Smooth muscle cell of the brain vasculature (primary cell): Measurements from ENCODE around the gene PDE4C.

Experiments
- DNase-seq: peaks from one replicate; pipeline ENCODE4 v3.0.0-alpha.2; 2012; ENCODE audit warnings: low read depth, low spot score

Gene PDE4C

DNA sequence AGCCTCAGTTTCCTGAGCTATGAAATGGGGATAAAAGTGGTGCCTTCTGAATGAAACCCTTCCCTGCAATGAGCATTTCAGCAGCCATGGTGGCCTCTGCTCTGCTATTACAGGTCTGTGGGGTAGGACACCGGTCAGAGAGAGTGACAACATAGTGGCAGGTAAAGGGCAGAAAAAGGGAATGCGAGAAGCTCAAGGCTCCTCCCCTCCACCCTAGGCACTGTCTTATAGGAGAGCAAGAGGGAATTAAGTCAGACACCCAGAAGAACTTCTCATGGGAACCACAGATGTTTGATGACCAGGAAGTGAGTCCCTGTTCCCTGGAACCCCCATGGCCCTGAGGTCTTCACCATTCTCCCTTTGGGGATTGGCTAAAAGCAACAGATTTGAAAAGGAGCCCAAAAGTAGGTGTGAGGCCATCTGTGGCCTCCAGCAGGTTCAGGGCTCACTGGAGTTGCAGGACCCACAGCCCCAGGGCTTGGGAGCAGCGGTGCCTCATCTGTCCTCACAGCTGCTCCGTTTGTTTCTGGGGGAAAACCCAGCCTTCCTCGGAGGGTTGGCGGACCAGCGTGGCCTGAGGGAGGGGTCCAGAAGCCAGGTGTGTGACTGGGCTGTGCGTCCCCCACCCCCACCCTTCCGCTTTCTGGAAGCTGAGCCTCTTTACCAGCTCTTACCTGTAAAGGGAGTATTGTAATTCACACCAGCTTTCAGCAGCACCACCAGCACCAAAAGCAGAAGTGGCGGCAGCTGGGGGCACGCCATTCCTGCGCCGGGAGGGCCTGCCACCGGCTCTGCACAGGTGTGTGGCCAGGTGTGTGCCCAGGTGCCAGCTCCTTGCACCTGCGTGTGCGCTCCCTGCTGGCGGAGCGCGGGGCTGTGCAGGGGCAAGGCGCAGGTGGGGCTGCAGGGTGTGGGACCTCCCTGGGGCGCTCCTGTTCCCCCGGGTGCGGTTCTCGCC lies 28.6 kb upstream of the PDE4C start:
- DNase-seq: no peak

DNA sequence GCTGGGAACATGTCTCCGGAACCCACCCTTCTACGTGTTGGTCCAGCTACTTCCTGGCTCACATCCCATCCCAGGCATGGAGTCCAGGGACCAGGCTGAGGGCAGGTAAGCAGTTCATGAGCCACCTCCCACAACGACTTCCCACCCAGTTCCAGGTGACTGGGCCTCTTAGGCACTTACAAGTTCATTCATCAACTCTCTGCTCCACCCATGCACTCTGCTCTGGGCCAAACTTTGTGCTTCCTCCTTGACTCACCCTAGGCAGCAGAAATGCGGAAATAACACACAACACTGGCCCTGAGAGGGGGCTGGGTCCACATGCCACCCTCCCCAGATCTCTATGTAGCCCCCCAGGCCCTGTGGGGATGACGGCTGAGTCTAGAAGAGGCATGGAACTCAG lies 27.5 kb upstream of the PDE4C start:
- no peak for DNase-seq

DNA sequence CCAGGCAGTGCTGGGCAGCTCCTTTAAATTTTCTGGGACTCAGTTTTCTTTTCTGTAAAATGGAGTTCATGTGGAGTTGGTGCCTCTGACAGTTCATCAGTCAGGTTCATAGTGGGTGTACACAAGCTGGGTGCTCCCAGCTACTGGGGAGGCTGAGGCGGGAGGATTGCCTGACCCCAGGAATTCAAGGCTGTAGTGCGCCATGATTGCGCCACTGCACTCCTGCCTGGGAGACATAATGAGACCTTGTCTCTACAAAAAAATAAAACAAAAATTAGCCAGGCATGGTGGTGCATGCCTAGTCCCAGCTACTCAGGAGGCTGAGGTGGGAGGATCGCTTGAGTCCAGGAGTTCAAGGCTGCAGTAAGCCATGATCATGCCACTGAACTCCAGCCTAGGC lies 26.9 kb upstream of the PDE4C start:
- DNase-seq: no peak

DNA sequence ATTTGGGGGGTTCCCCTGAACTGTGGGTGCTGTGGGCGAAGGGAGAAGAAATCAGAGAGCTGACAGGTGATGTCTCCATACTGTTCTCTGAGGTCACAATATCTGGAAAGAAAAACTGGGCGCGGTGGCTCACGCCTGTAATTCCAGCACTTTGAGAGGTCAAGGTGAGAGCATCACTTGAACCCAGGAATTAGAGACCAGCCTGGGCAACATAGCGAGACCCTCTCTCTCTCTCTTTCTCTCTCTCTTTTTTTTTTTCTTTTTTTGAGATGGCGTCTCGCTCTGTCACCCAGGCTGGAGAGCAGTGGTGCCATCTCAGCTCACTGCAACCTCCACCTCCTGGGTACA lies 26.1 kb upstream of the PDE4C start:
- DNase-seq: no peak

DNA sequence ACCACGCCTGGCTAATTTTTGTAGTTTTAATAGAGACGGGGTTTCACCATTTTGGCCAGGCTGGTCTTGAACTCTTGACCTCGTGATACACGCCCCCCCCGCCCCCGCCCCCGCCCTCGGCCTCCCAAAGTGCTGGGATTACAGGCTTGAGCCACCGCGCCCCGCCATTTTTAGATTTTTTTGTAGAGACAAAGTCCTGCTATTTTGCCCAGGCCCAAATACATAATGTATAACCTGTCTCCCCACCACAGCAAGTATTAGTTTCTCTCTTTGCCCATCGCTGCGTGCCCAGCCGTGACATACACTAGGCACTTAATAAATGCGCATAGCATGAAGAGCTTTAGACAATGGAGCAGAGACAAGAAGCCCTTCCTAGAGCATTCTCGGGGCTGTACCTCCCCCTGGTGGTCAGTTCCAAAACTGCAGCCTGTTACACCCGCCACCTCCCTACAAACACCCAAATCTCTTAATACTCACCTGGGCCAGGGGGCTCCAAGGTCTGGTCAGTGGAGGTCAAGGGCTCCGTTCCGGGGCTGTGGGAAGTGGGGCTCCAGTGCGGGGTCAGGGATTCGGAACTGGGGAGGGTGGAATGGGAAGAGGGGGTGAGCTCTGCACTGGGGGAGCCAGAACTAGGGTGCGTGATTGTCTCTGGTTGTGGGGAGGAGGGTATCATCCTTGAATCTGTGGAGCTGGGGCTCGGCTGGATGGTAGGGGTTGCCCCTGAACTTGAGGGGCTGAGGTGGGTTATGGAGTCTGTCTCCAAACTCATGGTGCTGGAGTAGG lies 25.5 kb upstream of the PDE4C start:
- peak; percentile 26 for DNase-seq

DNA sequence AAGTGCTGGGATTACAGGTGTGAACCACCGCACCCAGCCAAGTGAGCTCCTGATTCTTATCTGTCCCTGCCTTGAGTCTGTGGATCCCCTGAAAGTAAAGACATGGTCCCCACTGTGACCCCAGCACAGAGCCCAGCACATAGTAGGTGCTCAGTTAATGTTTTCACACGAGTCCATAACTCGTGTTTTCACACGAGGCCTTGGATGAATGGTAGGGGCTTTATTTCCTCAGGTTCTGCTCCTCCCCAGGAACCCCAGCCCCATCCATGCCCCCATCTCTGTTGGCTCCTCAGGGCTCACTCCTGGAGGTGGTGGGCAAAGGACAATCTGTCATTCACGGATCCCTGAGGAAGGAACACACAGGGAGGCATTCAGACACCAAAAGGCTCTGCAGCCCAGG lies 23.6 kb upstream of the PDE4C start:
- no peak for DNase-seq

DNA sequence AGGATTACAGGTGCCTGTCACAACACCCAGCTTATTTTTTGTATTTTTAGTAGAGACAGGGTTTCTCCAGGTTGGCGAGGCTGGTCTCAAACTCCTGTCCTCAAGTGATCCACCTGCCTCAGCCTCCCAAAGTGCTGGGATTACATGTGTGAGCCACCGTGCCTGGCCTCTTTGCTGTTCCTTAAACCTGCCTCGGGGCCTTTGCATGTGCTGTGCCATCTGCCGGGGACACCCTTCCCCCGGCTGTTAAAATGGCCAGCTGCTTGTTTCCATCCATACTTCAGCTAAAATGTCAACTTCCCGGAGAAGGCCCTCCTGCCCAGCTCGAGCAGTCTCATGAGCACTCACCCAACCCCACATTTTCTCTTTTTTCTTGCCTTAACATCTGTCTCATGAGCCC lies 19.1 kb upstream of the PDE4C start:
- DNase-seq: no peak

DNA sequence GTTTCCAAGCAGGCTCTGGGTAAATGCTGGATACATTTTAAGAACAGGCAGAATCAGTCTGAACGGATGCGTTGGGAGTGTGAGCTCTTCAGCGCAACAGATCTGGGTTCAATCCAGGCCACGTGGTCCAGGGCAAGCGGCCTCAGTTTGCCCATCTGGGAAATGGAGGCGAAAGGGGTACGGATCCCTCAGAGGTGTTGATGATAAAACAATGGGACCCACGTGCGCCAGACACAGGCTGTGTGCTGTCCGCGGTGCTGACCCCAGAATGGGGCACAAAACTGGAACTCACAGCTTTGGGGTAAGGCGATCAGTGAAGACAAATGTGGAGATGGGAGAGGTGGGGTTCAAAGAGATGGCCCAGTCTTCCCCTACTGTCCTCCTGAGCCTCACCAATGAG lies 13.1 kb upstream of the PDE4C start:
- no peak for DNase-seq

DNA sequence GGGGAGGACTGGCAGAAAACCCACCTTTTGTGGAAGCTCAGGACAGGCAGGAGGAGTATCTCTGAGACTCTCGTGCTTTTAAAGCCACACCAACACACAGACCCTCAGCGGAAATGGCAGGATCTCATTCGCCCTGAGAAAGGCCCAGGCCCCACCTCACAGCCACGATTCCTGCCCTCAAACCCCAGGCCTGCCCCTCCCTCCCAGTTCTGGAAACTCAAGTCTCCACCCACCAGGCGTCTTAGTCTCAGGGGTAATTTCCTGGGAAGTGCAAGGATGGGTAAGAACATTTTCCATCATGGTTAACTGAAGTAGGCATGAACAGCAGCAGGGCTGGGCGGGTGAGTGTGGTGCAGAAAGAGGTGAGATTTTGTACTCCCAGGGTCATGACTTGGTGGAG lies 8.0 kb upstream of the PDE4C start:
- no peak for DNase-seq

DNA sequence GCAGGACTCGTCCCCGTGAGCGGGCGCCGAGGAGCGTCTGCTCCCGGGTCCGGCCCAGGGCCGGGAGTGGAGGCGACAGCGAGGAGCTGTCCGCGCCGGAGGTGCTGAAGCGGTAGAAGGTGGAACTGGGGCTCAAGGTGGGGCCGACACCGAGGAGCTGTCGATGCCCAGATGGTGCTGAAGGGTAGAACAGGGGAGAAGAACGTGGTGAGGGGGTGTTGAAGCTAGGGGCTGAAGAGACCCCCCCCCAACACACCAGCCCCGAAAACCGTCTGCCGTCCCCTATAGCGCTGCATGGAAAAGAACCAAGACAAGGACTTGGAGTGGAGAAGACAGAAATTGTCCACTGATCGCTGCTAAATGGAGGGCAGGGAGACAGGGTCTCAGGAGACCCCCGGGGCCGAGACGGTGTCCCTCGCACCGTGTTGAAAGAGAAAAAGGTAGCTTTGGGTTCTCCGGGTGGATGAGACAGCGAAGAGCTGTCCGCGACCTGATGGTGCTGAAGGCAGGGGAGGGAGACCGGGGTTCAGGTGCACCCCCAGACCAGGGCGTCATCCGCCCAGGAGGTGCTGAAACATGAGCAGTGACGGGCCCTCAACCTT lies 7.1 kb upstream of the PDE4C start:
- DNase-seq: no peak

DNA sequence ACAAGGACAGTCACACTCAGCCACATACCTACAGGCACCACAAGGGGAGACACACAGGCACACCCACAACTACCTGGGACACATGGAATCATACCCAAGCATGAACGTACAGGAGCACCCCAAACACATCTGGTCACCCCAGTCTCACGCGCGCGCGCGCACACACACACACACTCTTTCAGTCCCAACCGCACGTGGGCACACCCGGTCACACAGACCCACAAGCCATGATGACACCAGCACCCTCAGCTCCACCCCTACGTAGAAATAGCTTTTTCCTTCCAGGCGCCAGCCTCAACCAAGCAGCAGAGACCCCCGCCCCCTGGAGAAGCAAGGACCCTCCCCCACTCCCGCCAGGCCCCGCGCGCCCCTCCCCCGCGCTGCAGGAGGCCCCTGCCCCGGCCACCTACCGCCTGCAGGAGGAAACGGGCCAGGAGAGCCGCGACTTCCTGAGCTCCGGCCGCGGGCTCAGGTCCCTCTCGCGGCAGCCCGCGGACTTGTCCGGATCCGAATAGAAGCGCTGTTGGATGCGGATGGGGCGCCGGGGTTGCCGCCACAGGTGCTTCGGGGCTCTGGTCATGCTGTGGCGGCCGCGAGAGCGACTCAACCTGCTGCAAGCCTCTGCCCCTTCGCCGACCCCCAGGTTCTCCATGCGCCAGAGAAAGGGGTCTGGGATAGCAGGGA lies 6.4 kb upstream of the PDE4C start:
- DNase-seq: no peak

DNA sequence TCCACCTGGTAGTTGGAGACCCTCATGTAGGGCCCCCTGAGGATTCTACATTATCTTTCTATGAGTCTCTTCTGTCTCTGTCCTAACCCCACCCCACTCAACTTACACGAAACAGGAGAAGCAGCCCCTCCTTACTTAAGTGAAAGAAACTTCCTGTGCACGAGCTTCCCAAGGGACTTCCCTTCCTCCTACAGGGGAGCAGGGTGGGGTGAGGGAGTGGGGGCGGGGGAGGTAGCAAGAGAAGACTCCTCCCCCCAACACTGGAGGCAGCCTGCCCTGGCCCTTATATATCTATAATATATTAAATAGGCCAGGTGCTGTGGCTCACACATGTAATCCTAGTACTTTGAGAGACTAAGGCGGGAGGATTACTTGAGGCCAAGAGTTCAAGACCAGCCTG lies 5.5 kb upstream of the PDE4C start:
- DNase-seq: no peak

DNA sequence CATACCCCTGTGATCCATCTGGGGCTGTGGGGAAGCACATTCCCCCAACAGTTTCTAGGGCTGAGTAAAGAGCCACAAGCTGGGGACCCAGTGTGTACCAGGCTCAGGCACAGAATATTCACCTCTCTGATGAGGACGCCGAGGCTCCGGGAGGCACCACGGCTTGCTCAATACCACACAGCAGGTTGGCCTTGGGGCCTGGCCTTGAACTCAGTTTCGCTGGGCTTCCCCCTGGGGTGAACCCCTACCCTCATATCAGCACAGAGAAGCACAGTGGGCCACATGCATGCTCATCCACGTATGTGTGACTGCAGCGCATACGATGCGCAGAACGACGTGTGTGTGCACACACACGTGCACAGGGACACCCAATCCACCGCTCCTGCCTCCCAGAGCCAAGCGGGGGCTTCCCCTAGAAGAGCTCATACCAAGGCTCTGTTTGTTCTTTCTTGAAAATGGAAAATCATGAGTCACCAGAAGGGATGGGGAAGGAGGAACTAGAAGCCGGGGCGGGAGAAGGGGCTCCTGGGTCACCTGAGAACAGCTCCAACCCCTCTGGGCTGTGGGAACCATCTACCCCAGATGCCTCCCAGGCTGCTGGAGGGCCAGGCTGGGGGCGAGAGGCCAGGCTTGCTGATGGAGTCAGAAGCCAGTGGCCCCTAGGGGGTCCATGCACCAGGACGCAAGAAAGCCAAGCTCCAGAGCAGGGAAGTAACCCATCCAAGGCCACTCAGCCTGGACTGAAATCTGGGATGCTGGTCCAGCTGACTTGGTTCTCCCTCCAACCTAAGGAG lies 4.9 kb upstream of the PDE4C start:
- DNase-seq: no peak

DNA sequence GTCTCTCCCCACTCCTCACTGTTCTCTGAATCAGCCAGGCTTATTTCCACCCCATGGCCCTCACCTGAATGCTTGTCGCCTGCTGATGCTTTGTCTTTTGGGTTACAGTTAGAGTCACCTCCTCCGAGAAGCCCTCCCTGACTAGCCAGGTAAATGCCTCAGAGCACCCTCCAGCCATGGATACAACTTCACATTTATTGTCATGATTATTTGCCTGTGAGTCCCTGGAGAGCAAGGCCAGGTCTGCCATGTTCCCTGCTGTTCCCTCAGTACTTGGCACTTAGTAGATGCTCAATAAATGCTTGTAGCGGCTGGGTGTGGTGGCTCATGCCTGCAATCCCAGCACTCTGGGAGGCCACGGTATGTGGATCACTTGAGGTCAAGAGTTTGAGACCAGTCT lies 3.7 kb upstream of the PDE4C start:
- no peak for DNase-seq

DNA sequence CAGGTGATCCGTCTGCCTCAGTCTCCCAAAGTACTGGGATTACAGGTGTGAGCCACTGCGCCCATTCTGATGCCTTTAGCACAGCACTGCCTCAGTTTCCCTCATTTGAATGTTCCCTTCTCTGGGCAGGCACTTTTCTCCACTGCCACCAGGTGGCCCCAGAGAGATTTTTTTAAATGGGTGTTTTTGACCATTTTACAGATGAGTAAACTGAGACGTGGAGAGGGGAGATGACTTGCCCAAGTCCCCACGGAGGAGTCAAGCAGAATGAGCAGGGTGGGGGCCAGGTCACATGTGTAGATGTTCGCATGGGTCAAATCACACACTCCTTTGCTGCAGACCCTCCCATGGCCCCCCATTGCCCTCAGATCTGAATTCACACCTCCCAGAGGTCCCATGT lies 3.2 kb upstream of the PDE4C start:
- DNase-seq: no peak

DNA sequence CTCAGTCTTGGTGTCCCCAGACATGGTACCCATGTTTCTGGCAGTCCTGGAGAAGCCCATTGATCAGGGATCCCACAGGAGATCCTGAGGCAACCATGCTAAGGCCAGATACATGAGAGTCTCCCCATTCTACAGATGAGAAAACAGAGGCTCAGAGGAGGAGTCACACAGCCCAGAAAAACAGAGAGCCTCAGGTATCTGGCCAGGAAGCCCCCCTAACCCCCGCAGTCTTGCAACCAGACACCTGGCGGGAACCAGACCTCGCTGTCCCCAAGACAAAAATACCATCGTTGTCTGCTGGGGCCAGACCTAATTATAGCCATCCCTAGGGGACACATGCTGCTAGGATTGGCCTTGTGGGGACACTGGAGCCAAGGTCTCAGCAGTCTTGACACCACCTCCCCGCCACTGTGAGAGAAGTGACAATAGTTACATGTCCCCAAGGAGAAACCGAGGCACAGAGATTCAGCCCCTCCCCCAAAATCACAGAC lies 1.6 kb upstream of the PDE4C start:
- no peak for DNase-seq

DNA sequence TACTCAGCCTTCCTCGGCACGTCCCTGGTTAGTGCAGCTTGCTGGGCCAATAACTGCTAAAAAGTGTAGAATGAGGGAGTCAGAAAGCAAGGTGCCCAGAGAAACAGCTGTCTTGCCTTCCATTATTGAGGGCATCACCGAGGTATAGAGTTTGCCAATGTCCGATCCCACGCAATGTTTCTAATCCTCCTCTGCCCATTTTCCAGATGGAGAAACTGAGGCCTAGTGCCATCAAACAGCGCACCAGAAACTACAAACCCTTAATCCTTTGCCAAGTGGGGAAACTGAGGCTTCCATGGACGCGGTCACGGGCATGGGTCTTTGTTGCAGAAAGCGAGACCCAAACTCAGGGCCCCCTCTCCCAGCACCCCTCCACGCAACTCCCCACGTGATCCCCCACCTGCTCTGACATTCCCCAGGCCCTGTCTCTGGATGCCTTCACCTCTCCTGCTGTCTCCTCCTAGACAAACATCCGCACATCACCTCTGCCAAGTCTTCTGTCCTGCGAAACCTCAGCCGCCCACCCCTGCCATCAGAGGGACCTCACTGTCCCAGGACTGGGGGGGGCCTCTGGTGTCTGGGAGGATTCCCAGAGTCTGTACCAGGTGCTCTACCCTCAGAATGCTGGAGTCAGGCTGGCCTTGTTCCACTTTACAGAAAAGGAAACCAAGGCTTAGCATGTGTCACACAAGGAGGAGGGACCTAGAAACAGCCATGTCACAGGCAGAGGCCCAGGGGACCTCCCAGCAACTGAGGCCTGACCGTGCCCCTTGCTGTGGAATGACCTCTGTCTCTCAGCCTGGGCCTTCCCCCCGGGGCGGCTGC lies 930 bp upstream of the PDE4C start:
- no peak for DNase-seq

DNA sequence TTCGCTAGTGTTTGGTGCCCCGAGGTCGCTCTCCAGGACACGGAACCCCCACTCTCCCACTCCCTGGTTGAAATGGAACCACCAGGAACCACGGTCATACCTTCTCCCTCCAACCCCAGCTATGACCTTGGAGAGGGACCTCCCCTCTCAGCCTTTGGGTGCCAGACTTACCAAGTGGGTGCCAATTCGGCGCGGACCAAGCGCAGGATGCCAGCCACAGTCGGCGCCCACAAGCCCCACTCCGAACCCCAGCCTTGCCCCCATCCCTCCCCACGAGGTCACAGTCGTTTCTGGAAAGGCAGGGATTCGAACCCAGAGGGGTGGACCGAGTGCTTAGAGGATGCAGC lies 910 bp downstream of the PDE4C start:
- DNase-seq: no peak

DNA sequence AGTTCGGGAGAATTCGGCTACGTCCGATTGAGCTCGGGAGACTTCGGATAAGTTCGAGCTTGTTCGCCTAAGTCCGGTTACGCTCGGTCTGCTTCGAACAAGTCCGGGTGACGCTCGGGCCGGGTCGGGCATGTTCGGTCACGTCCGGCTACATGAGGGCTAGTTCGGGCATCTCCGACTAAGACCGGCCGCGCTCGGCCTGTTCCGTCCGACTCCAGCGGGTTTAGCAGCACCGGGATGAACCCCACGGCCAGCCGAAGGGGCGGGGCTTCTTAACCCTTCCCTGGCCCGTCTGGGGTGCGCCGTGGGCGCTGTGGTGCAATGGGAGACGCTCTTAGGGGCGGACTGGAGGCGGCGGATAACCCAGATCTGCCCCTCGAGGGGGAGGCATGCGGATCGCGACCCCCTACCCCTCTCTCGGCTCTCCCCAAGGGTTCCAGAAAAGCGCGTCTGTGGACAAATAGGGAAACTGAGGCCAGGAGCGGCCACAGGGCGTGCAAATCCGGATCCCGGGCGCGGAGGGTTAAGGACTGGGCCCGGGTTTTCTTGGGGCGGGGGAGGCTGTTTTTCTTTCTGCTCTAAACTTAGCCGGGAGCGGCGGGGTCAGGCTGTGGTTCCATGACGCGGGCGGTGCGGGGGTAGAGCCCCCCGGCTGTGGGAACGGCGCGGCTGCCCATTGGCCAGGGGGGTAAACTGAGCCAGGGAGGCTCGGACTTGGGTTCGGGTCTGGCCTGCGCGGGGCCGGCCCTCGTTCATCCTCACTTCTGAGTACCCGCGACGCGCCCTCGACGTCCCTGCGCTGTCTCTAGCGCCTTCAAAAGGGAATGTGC lies 1.5 kb downstream of the PDE4C start:
- peak; percentile 99 for DNase-seq
